Measurements from ENCODE around the gene TSPEAR.

TSPEAR gene

GRCh38 chr21:44455524-44456213, 255.7 kb downstream of the TSPEAR start:
- DNase-seq (ENCODE audit: low read depth), result no peak

GRCh38 chr21:44454747-44455523, 256.4 kb downstream of the TSPEAR start, which contains the start of gene LRRC3:
LRRC3 (plus strand) TSS chr21:44455510; CDS start chr21:44456645, 1,135 bp downstream.
- DNase-seq (ENCODE audit: low read depth), result peak; percentile 34
- H3K4me3 ChIP-seq (ENCODE audit: low read depth, low read length), result peak within 1 kb of the TSS; percentile 51

More at GRCh38 chr21:44455524-44456213, 255.7 kb downstream of the TSPEAR start:
- peak overlapping the region; percentile 51 for H3K4me3 ChIP-seq (ENCODE audit: low read depth, low read length)

GRCh38 chr21:44454058-44454457, 257.3 kb downstream of the TSPEAR start:
- H3K4me3 ChIP-seq (ENCODE audit: low read depth, low read length), result no peak overlapping the region
- no peak for DNase-seq (ENCODE audit: low read depth)

GRCh38 chr21:44453120-44453519, 258.3 kb downstream of the TSPEAR start:
- no peak for DNase-seq (ENCODE audit: low read depth)
- H3K4me3 ChIP-seq (ENCODE audit: low read depth, low read length), result no peak overlapping the region

- DNase-seq (ENCODE audit: low read depth), result no peak
Observed at GRCh38 chr21:44450999-44451398, 260.4 kb downstream of the TSPEAR start.

GRCh38 chr21:44450402-44450801, 261.0 kb downstream of the TSPEAR start:
- H3K4me3 ChIP-seq (ENCODE audit: low read depth, low read length), result no peak overlapping the region
- DNase-seq (ENCODE audit: low read depth), result no peak

More at GRCh38 chr21:44450999-44451398, 260.4 kb downstream of the TSPEAR start:
- H3K4me3 ChIP-seq (ENCODE audit: low read depth, low read length), result no peak overlapping the region

- DNase-seq (ENCODE audit: low read depth), result no peak
- H3K4me3 ChIP-seq (ENCODE audit: low read depth, low read length), result no peak overlapping the region
Observed at GRCh38 chr21:44449473-44450363, 261.7 kb downstream of the TSPEAR start.

- H3K4me3 ChIP-seq (ENCODE audit: low read depth, low read length), result no peak overlapping the region
- no peak for DNase-seq (ENCODE audit: low read depth)
Observed at GRCh38 chr21:44448651-44449131, 262.7 kb downstream of the TSPEAR start.
